ENCODE data around the gene PRPS2.

- TF ChIP-seq EZH2phosphoT487 (IDR thresholded peaks at IDR 0.05; ENCODE audit: borderline replicate concordance, low read depth) (no peak), CTCF (IDR thresholded peaks at IDR 0.05) (no peak), RFX5 (IDR thresholded peaks at IDR 0.05; ENCODE audit: low read length) (no peak), YY1 (IDR thresholded peaks at IDR 0.05; ENCODE audit: low read depth) (no peak), MAX (IDR thresholded peaks at IDR 0.05; ENCODE audit: low read depth) (no peak), USF2 (IDR thresholded peaks at IDR 0.05; ENCODE audit: borderline replicate concordance, low read depth, low read length) (no peak), EP300 (IDR thresholded peaks at IDR 0.05; ENCODE audit: borderline replicate concordance in 1 of 2, low read depth in 1 of 2, low read length in 1 of 2) (no peak), POLR2AphosphoS5 (IDR thresholded peaks at IDR 0.05; ENCODE audit: low read depth, low read length) (no peak), GABPA (IDR thresholded peaks at IDR 0.05; ENCODE audit: low read depth) (no peak), SIN3A (IDR thresholded peaks at IDR 0.05; ENCODE audit: borderline replicate concordance, low read depth, low read length) (no peak), NRF1 (IDR thresholded peaks at IDR 0.05; ENCODE audit: low read depth, low read length) (no peak), RAD21 (IDR thresholded peaks at IDR 0.05; ENCODE audit: low read length) (no peak), MXI1 (IDR thresholded peaks at IDR 0.05; ENCODE audit: low read depth, low read length) (no peak)
These were observed 37.8 kb upstream of the PRPS2 start for GRCh38 chrX:12753366-12753765.
